HG03045 (cell line): ENCODE measurements around the gene LIN52.
"Not testable (repeated sequence)": the region's sequence is repeated elsewhere in the genome, so short reads cannot be mapped to it uniquely, and the experiment has no call there.

ENCODE experiments used
- ATAC-seq: cut with Tn5 transposase; IDR thresholded peaks from one replicate; pipeline ENCODE4 v1.9.1; 2021; ENCODE audit warnings: mild to moderate bottlenecking, moderate library complexity; ENCODE audit not compliant: unreplicated experiment

The LIN52 gene

DNA sequence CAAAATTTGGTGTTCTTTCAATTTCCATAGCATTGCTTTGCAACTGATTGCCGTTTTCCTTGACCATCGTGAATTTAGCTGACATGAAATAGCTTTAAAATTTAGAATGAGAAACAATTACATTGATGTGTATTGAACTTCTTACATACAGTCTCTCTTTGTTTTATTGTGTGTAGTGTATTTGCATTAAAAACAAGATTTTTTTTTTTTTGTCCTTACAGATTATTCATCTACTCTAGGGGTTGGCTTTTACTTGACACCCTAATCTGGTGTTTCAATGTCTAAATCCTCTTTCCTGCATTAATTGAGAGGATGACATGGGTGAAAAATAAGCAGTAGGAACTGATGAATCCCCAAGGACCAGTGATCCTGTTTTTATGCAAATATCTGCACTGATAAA is 20.6 kb downstream of the LIN52 start:
- no peak for ATAC-seq

DNA sequence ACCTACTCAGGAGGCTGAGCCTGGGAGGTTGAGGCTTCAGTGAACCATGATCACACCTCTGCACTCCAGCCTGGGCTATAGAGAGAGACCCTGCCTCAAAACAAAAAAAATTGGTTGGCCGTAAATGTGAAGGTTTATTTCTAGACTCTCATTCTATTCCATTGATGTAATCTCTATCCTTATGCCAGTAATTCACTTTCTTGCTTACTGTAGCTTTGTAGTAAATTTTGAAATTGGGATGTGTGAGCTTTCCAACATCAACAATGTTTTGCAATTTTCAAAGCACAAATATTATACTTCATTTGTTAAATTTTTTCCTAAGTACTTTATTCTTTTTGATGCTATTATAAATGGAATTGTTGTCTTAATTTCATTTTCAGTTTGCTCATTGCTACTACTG is 24.6 kb downstream of the LIN52 start:
- ATAC-seq, result no peak

DNA sequence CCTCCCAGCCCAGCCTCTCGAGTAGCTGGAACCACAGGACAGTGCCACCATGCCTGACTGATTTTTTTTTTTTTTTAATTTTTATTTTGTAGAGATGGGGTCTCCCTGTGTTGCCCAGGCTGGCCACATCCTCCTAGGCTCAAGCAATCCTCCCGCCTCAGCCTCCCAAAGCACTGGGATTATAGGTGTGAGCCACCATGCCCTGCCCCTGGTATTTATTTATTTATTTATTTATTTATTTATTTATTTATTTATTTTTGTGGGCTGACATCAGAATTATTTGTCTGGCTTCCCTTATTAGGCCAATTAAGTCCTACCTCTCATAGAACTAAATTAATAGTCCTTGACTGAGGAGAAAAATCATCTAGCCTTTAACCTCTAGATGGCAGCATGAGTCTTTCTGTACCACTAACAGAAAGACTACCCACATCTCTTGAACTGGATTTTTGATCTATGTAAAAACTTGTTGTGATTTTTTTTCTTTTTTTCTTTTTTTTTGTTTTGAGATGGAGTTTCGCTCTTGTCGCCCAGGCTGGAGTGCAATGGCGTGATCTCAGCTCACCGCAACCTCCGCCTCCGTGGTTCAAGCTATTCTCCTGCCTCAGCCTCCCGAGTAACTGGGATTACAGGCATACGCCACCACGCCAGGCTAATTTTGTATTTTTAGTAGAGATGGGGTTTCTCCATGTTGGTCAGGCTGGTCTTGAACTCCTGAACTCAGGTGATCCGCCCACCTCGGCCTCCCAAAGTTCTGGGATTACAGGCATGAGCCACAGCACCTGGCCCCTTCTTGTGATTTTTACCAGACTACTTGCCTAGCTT is 26.9 kb downstream of the LIN52 start:
- ATAC-seq, result not testable (repeated sequence)

DNA sequence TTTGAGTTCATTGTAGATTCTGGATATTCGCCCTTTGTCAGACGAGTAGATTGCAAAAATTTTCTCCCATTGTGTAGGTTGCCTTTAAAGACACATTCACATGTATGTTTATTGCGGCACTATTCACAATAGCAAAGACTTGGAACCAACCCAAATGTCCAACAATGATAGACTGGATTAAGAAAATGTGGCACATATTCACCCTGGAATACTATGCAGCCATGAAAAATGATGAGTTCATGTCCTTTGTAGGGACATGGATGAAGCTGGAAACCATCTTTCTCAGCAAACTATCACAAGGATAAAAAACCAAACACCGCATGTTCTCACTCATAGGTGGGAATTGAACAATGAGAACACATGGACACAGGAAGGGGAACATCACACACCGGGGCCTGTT is 40.7 kb downstream of the LIN52 start:
- ATAC-seq, result not testable (repeated sequence)

DNA sequence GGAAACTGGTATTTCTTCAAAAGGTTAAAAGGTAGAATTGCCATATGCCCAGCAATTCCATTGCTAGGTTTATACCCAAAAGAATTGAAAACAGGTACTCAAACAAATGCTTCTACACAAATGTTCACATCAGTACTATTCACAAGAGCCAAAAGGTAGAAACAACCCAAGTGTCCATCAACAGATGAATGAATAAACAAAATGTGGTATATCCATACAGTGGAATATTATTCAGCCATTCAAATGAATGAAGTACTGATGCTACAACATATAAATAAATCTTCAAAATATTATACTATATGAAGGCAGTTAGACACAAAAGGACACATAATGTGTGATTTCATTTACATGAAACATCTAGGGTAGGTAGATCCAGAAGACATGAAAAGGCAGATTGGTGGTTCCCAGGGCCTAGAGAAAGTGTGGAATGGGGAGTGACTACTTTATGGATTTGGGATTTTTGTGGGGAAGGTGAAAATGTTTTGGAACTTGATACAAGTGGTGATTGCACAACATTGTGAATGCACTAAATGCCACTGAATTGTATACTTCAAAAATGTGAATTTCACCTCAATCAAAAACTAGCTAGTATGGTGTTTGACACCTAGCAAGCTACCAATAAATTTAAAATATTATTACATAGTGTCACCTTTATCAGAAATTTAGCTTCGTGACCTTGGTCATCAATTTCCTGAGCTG is 41.7 kb downstream of the LIN52 start:
- no peak for ATAC-seq

DNA sequence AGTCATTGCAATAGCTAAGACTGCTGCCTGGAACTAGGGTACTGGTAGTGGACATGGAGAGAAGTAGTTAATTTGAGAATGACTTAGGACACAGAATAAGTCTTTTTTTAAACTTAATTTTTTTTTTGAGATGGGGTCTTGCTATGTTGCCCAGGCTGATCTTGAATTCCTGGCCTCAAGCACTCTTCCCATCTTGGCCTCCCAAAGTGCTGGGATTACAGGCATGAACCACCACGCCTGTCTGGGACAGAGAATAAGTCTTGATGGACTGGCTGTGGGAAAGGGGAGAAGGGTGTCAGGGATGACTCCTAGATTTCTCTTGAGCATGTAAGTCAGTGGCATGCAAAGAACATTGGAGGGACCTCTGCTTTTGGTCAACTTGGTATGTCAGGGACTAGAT is 42.9 kb downstream of the LIN52 start:
- no peak for ATAC-seq

DNA sequence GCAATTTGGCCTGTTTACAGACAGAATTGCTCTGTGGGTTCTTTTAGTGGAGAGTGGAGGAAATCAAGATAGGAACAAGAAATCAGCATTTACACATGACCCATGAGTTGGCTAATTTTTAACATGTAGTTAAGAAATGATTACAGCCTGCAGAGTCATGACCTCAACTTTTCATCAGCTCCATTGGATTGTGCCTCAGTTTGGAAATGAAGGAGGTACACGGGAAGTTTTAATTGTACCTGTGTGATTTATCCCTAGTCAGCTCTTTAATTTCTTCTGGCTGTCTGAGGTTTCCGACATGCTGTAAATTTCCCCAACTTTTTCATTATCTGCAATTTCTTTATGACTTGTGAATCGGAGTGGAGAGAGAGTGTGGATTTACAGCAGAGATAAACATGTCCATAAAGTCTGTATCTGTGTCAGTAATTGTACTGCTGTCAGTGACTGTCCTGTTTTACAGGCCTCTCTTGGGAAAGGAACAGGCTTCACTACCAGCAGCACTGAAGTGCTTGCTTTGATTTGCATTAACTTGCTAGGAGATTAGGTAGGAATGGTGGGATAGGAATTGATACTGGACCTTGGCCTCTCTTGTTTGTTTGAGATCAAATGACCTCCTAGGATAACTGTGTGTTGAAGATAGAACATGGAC is 49.2 kb downstream of the LIN52 start:
- ATAC-seq, result no peak

DNA sequence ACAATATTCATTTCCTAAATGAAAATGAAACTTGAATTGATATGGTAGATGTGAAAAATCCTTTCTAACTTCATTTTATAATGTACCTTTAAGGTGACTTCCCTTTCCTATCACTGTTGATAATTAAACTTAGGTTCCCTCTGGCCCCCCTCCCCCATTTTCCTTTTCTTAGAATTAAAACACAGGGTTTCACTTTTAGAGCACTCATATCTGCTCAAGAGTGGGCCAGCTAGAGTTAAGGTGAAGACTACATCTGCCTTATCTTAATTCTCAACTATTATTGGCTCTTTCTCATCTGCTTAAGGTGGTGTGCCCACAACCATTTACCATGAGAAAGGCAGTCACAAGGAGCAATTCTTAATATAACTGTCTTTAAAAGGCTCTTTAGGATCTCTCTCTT is 49.7 kb downstream of the LIN52 start:
- ATAC-seq, result no peak

DNA sequence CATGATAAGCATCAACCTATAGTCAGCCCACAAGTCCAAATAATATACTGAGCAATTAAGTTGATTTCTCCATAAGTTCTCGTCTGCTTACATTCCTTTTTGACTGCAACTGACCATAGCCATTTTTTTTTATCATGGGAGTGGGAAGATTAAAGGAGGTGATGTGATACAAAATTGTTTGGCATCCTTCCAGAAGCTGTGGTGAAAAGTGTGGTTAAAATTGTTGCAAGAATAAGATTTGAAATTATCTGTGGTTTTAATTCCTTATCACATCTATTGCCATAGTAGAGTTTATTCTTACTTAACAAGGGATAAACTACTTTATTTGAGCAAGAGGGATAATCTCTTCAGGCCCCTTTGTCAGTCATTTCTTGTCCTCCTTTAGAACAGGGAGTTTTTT is 50.7 kb downstream of the LIN52 start:
- no peak for ATAC-seq

DNA sequence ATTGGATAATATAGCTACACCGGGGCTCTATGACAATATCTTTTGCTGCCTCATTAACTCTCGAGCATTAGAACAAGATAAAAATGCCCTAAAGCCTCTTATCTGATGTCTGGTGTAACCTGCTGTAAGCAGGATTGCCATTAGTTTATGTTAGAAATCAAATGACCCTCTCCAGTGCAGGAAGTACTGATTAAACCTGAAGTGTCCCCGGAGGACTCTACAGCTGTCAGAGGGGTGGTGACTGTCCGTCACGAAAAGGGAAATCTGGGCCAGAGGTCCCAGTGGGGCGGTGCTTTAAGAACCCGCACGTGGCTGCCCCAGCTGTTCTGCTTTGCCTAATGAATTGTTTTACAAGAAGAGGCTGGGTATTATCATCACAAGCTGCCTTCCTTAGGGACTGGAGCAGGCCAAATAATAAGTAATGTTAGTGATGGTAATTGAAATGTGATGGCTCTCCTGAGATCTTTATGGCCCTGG is 55.7 kb downstream of the LIN52 start:
- ATAC-seq, result no peak

DNA sequence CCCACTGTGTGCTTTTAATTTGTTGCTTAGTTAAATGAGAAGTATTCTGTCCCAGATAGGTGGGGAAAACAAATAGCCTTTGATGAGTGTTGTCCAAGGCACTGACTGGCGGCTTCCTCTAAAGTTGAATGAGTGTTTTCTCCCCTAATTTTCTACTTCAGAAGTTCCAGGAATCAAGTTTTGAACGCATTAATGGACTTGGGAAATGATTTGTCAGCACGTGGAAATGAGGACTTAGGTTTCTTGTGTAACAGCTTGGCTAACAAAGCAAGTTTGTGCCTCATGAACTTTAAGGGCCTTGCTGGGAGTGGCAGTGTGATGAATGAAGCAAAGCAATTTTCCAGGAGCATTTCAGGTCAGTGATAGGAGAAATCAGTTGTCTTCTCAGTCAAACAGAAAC is 56.9 kb downstream of the LIN52 start:
- ATAC-seq, result no peak

DNA sequence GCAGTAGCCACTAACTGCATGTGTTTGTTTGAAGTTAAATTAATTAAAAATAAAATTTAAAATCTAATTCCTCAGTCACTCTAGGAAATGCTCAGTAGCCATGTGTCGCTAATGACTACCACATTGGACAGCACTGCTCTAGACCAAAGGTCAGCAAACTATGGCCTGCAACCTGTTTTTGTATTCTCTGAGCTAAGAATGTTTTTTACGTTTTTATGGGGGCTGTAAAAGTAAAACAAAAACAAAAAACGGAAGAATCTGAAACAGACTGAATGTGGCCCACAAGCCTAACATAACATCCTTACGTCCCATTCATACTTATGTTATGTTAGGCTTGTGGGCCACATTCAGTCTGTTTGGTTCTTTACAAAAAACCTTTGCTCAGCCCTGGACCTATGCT is 57.8 kb downstream of the LIN52 start:
- no peak for ATAC-seq

DNA sequence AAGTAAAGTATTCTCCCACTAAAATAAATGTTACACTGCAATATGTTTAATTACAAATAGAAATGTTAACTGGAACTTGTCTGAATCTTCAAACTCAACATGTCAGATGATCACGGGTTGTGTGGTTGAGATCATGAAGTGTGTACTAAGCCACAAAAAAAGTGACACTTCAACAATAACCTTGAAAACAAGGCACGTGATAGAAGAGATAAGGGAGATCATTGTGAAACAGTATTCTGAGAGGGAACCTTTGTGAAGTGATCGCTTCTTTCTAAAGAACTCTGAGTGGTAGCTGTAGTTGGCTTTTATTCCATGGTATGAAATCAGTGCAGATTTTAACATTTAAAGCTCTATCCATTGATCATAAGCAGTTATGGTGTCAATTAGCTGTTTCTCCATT is 60.0 kb downstream of the LIN52 start:
- no peak for ATAC-seq

DNA sequence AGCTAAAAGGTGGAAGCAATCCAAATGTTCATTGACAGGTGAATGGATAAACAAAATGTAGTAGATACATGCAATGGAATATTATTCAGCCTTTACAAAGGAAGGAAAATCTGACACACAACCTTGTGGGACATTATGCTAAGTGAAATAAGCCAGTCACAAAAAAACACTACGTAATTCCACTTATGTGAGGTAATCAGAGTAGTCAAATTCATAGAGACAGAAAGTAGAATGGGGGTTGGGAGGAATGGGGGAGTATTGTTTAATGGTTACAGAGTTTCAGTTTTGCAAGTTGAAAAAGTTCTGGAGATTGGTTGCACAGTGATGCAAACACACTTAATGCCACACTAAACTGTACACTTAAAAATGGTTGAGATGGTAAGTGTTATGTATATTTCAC is 62.8 kb downstream of the LIN52 start:
- ATAC-seq, result no peak

DNA sequence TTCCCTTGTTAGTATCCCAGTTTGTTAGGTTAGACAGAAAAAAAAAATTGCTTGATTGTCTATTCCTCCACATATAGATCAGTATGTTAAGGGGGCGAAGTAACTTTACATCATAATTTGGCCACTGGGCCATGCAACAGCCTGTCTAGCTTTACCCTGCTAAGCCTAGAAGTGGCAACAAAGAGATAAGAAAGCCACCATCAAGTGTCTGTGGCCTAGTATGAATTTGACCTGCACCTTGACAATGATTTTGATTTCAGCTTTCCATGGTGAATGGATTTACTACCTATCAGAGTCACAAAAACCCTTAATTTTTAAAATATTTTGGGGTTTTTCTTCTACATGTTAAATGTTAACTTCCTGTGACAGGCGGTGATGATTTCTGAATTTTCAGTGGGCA is 63.9 kb downstream of the LIN52 start:
- no peak for ATAC-seq

DNA sequence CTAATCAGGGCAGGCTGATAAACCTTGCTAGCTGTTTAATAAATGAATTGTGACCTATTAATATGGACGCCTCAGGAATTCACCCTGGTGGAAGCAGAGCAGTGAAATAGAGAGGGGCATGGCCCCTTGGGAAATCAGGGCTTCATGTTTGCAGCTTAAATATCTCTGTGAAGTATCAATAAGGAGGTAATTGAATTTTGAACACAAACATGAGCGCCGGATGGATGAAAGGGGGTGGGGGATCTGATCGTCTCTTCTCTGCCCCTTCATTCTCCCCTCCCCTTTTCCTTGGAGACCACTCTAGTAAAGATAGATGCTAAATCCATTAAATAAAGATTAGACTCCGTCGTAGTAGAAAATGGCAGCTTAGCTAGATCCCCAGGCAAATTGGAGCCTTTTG is 70.5 kb downstream of the LIN52 start:
- ATAC-seq, result no peak

DNA sequence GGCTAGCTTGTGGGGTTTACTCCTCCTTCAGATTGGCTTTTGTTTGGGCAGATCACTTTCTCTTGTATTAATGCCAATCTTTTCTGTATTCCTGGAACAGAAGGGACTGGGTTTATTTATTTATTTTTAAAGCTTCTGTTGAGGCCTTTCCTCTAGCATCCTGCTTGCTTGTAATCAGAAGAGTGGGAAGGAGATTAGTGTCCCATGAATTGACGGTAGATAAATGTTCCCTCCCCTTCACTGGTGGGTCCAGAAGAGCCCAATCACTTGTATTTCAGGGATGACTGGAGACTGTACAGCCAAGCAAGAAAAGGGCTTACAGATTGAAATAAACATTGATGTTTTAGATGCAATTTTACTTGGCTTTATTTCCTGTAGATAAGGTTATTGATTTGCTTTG is 71.0 kb downstream of the LIN52 start:
- no peak for ATAC-seq

DNA sequence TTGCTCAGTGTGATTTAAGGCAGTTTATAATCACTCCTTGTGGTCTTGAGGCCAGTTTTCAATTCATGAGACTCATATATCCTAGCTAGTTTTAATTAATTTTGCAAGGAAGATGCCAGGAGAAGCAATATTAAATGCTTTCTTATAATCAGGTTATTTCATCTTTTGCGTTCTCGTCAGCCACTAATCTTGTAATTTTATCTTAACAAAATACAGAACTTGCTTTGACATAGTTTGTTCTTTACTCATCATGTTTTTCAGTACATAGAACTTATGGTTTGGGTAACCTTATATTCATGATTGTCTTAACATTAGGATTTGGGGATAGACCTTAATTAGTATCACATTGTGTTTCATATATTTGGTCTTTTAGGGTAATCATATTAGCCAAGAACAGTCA is 76.0 kb downstream of the LIN52 start:
- no peak for ATAC-seq

DNA sequence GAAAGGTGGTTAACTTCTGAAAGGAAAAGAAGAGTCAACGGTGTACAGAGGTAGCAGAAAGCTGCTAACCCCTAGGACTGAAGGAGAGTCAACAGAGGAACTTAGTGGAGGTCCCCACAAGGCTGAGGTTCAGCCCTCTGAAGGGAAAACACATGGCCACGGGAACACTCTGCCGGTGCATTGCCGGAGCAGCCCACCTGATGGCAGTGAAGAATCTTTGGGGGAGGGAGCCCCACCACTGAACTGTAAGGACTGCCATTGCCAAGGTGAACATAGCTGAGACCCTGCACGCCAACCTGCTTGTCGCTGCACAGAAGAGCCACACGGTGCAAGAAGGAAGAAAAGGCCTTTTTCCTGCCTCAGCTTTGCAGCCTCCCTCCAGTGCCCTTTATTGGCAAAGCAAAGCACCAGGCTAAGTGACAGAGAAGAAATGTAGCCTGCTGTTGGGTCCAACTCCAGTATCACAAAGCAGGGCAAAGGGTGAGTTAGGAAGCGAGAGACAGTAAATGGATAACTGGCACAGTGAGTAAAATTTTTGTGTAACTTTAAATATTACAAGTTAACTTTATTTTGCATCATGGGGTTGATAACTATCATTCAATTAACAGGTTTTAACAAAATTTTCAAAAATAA is 76.9 kb downstream of the LIN52 start:
- ATAC-seq, result no peak

DNA sequence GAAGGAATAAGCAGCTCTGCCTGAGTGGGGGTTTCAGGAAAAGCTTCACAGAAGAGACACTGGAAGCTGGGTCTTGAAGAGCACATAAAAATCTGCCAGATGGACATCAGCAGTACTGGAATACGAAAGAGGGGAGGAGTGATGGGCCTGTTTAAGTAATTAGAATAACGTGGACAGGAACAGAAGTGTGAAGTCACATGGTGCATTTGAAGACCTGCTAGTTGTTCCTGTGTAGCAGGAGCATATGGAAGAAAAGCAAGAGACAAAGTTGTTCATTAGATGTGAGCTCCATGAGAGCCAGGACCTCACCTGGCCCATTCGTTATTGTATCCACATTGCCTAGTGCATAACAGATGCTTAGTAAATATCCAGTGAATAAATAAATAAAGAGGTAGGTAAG is 85.2 kb downstream of the LIN52 start:
- no peak for ATAC-seq

DNA sequence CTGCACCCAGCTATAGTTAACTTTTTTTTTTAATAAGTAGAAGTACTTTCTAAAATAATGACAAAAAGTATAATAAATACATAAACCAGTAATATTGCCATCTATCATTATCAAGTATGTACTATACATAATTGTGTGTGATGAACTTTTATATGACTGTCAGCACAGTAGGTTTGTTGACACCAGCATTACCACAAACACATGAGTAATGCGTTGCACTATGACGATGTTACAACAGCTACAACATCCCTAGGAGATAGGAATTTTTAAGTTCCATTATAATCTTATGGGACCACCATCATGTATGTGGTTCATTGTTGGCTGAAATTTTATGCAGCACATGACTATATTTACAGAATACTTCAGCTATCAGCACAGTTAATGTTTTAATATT is 91.6 kb downstream of the LIN52 start:
- no peak for ATAC-seq

DNA sequence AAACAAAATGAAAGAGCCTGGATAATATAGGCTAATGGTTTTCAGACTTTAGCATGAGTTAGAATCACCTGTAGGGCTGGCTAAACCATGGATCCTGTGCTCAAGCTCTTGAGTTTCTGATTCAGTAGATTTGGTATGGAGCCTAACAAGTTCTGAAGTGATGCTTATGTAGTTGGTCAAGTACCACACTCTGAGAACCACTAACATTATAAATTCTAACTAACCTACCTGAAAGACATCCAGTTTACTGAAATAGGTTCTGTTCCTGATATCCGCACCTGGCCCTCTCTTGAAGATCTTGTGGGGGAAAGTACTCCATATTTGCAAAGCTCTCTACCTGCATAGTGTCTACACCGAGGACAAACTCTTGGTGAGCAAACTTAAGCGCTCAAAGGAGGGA is 95.1 kb downstream of the LIN52 start:
- ATAC-seq, result no peak
